Neuron (in vitro differentiated cells): ENCODE results near the gene C20orf202.
"Not testable (repeated sequence)": the region's sequence is repeated elsewhere in the genome, so short reads cannot be mapped to it uniquely, and the experiment has no call there.

ENCODE experiments used
- H2AFZ ChIP-seq: one replicate; pipeline ENCODE4 v1.6.1; 2013; ENCODE audit warnings: low read depth, mild to moderate bottlenecking, inconsistent platforms, low read length, moderate library complexity
- H3K27me3 ChIP-seq: one replicate; pipeline ENCODE4 v1.6.1; 2013; ENCODE audit warnings: low read length; ENCODE audit not compliant: insufficient read depth
- H3K36me3 ChIP-seq: one replicate; pipeline ENCODE4 v1.6.1; 2013; ENCODE audit warnings: low read length; ENCODE audit not compliant: insufficient read depth
- H3K4me1 ChIP-seq: one replicate; pipeline ENCODE4 v1.6.1; 2013; ENCODE audit warnings: low read length; ENCODE audit not compliant: insufficient read depth
- H3K4me3 ChIP-seq: 2 replicates; pipeline ENCODE4 v1.5.1; 2013; ENCODE audit warnings: mild to moderate bottlenecking, low read length, moderate library complexity
- H3K9me3 ChIP-seq: one replicate; pipeline ENCODE4 v1.6.1; 2013; ENCODE audit warnings: low read length

Gene C20orf202

GRCh38 chr20:1247689-1248088 is 44.4 kb downstream of the C20orf202 start:
- no peaks in the 10 kb centered on the region for H3K9me3 ChIP-seq
- H3K4me3 ChIP-seq: no peak overlapping the region
- no peaks in the 10 kb centered on the region for H3K36me3 ChIP-seq
- peaks cover 25% of the 10 kb centered on the region for H3K27me3 ChIP-seq
- no peak overlapping the region for H2AFZ ChIP-seq
- no peaks in the 10 kb centered on the region for H3K4me1 ChIP-seq

GRCh38 chr20:1250282-1250681 is 47.0 kb downstream of the C20orf202 start:
- H3K27me3 ChIP-seq: peaks cover 15% of the 10 kb centered on the region
- not testable (repeated sequence) for H3K36me3 ChIP-seq, H2AFZ ChIP-seq, H3K9me3 ChIP-seq, H3K4me1 ChIP-seq, H3K4me3 ChIP-seq

- no peaks in the 10 kb centered on the region for H3K4me1 ChIP-seq
- H3K27me3 ChIP-seq: peaks cover 9% of the 10 kb centered on the region
- H3K36me3 ChIP-seq: no peaks in the 10 kb centered on the region
- H3K9me3 ChIP-seq: no peaks in the 10 kb centered on the region
- no peak overlapping the region for H3K4me3 ChIP-seq
- no peak overlapping the region for H2AFZ ChIP-seq
Measured at GRCh38 chr20:1252416-1252815, 49.2 kb downstream of the C20orf202 start.

- no peaks in the 10 kb centered on the region for H3K36me3 ChIP-seq
- H3K4me1 ChIP-seq: no peaks in the 10 kb centered on the region
- peaks cover 6% of the 10 kb centered on the region for H3K27me3 ChIP-seq
- no peak overlapping the region for H2AFZ ChIP-seq
- no peak overlapping the region for H3K4me3 ChIP-seq
- no peaks in the 10 kb centered on the region for H3K9me3 ChIP-seq
Measured at GRCh38 chr20:1254254-1254653, 51.0 kb downstream of the C20orf202 start.

GRCh38 chr20:1255675-1256074 is 52.4 kb downstream of the C20orf202 start:
- H2AFZ ChIP-seq: no peak overlapping the region
- H3K36me3 ChIP-seq: no peaks in the 10 kb centered on the region
- H3K27me3 ChIP-seq: peaks cover 6% of the 10 kb centered on the region
- H3K9me3 ChIP-seq: no peaks in the 10 kb centered on the region
- H3K4me3 ChIP-seq: no peak overlapping the region
- no peaks in the 10 kb centered on the region for H3K4me1 ChIP-seq
